Neural cell (in vitro differentiated cells): ENCODE measurements around the gene ATAD1. TPM values are rescaled to one million over a fixed set of nuclear protein-coding genes. Genes with fewer than 3 reads are reported as not detected.

Experiments
- H2AFZ ChIP-seq: fragments of 200-600, 300-800 bp; sonication (generic), shearing (Covaris generic); 2 replicates; pipeline ENCODE4 v1.6.0; 2014; ENCODE audit warnings: low read depth, mild to moderate bottlenecking, antibody characterized with exemption, low read length, moderate library complexity
- H3F3A ChIP-seq: fragments of 200-600 bp; shearing (Covaris generic); 2 replicates; pipeline ENCODE4 v1.6.1; 2016; ENCODE audit warnings: mild to moderate bottlenecking, moderate library complexity, mixed read lengths, antibody characterized with exemption, low read length; ENCODE audit not compliant: insufficient read depth, poor library complexity, severe bottlenecking
- H3K27ac ChIP-seq: fragments of 200-600, 300-800 bp; sonication (generic), shearing (Covaris generic); 2 replicates; pipeline ENCODE4 v1.5.1; 2014; ENCODE audit warnings: mild to moderate bottlenecking, low read length, moderate library complexity
- H3K27me3 ChIP-seq: fragments of 300-800, 200-600 bp; sonication (generic), shearing (Covaris generic); 2 replicates; pipeline ENCODE4 v1.6.0; 2014; ENCODE audit warnings: mild to moderate bottlenecking, low read depth, low read length, moderate library complexity; ENCODE audit not compliant: insufficient read depth
- H3K36me3 ChIP-seq: fragments of 300-800, 200-600 bp; sonication (generic), shearing (Covaris generic); 2 replicates; pipeline ENCODE4 v1.5.1; 2014; ENCODE audit warnings: mild to moderate bottlenecking, antibody characterized with exemption, low read length, moderate library complexity; ENCODE audit not compliant: insufficient read depth
- H3K4me2 ChIP-seq: fragments of 300-800, 200-600 bp; sonication (generic), shearing (Covaris generic); 2 replicates; pipeline ENCODE4 v1.6.0; 2014; ENCODE audit warnings: mild to moderate bottlenecking, low read length
- H3K4me3 ChIP-seq: fragments of 300-800, 200-600 bp; sonication (generic), shearing (Covaris generic); 2 replicates; pipeline ENCODE4 v1.5.1; 2014; ENCODE audit warnings: mild to moderate bottlenecking, low read length, moderate library complexity
- H3K79me2 ChIP-seq: fragments of 200-600 bp; shearing (Covaris generic); replicated peaks from 2 replicates; pipeline ENCODE4 v1.6.0; 2014; ENCODE audit warnings: mild to moderate bottlenecking, low read length, moderate library complexity; ENCODE audit not compliant: insufficient read depth
- H3K9ac ChIP-seq: fragments of 300-800, 200-600 bp; sonication (generic), shearing (Covaris generic); 2 replicates; pipeline ENCODE4 v1.6.1; 2016; ENCODE audit warnings: mild to moderate bottlenecking, low read length, mixed read lengths
- H3K9me2 ChIP-seq: fragments of 200-600 bp; shearing (Covaris generic); 2 replicates; pipeline ENCODE4 v1.6.1; 2016; ENCODE audit warnings: mild to moderate bottlenecking, low read length, mixed read lengths; ENCODE audit not compliant: insufficient read depth
- H3K9me3 ChIP-seq: fragments of 200-600, 300-800 bp; sonication (generic), shearing (Covaris generic); 2 replicates; pipeline ENCODE4 v1.6.1; 2016; ENCODE audit warnings: mild to moderate bottlenecking, mixed run types, low read length, moderate library complexity, mixed read lengths
- H4K20me1 ChIP-seq: fragments of 200-600 bp; shearing (Covaris generic); 2 replicates; pipeline ENCODE4 v1.6.1; 2016; ENCODE audit warnings: mild to moderate bottlenecking, mixed run types; ENCODE audit not compliant: insufficient read depth
- EP300 ChIP-seq: fragments of 450-650 bp; conservative IDR thresholded peaks from 2 replicates; pipeline ENCODE4 v1.6.1; 2014; ENCODE audit warnings: antibody characterized with exemption, mild to moderate bottlenecking, moderate library complexity; ENCODE audit not compliant: poor library complexity, severe bottlenecking
- EZH2 ChIP-seq: fragments of 200-600, 300-800 bp; shearing (Covaris generic), sonication (generic); IDR thresholded peaks from 2 replicates; pipeline ENCODE4 v1.6.1; 2014; ENCODE audit warnings: antibody characterized with exemption, low read length, borderline replicate concordance, mild to moderate bottlenecking; ENCODE audit not compliant: insufficient read depth, poor library complexity, severe bottlenecking
- MXI1 ChIP-seq: fragments of 450-650 bp; conservative IDR thresholded peaks from 2 replicates; pipeline ENCODE4 v1.6.1; 2014; ENCODE audit warnings: antibody characterized with exemption, mild to moderate bottlenecking; ENCODE audit not compliant: poor library complexity, severe bottlenecking
- POLR2AphosphoS5 ChIP-seq: IDR thresholded peaks from 2 replicates; pipeline ENCODE4 v1.6.1; 2012
- RAD21 ChIP-seq: fragments of 450-650 bp; conservative IDR thresholded peaks from 2 replicates; pipeline ENCODE4 v1.6.1; 2014; ENCODE audit warnings: antibody characterized with exemption, mild to moderate bottlenecking, moderate library complexity
- SMC3 ChIP-seq: fragments of 450-650 bp; conservative IDR thresholded peaks from 2 replicates; pipeline ENCODE4 v1.6.1; 2014; ENCODE audit warnings: antibody characterized with exemption, mild to moderate bottlenecking, moderate library complexity; ENCODE audit not compliant: poor library complexity
- TAF1 ChIP-seq: IDR thresholded peaks from 2 replicates; pipeline ENCODE4 v1.6.1; 2012; ENCODE audit warnings: low read depth
- polyA plus RNA-seq: library from polyadenylated mRNA; depleted of rRNA; stranded (reverse); fragments of >200 nt; gene quantifications from 2 replicates; pipeline ENCODE4 v1.2.3, GENCODE V29; 2014
- TF ChIP-seq, protein P1 (sequence below): IDR thresholded peaks from 2 replicates; pipeline ENCODE4 v1.6.1; 2012; ENCODE audit warnings: borderline replicate concordance
- TF ChIP-seq, protein P2 (sequence below): fragments of 450-650 bp; IDR thresholded peaks from 2 replicates; pipeline ENCODE4 v1.5.1; 2014; ENCODE audit warnings: antibody characterized with exemption, mild to moderate bottlenecking, moderate library complexity; ENCODE audit not compliant: poor library complexity, severe bottlenecking

The ATAD1 gene
- polyA plus RNA-seq, 1 donor from 2014 or later: 165 TPM

DNA sequence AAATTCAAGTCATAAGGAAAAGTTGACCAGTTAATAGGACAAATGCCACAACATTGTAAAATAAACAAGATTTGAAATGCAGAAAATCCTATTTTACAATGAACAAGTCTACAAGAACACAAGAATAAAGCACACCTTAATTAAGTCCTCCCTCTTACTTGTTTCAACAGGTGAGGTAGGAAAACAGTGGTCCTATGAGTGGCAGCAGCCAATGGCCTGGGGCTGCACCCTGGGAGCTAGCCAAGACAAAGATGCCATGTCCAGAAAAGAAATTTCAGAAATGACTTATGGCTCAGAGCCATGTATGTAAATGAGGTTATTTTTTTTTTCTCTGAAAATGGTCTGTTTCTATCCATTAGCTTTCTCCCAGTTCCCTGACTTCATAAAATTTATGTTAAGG lies 31.0 kb upstream of the ATAD1 start:
- no peaks in the 10 kb centered on the region for H3K9me2 ChIP-seq
- H3K9ac ChIP-seq: no peak overlapping the region
- H3K27ac ChIP-seq: no peak overlapping the region
- H3K4me3 ChIP-seq: no peak overlapping the region
- H4K20me1 ChIP-seq: no peaks in the 10 kb centered on the region
- no peak overlapping the region for H3K4me2 ChIP-seq
- TF ChIP-seq EZH2 (no peak), POLR2AphosphoS5 (no peak), RAD21 (no peak), MXI1 (no peak), TAF1 (no peak), SMC3 (no peak), EP300 (no peak)
- TF ChIP-seq, protein P1, sequence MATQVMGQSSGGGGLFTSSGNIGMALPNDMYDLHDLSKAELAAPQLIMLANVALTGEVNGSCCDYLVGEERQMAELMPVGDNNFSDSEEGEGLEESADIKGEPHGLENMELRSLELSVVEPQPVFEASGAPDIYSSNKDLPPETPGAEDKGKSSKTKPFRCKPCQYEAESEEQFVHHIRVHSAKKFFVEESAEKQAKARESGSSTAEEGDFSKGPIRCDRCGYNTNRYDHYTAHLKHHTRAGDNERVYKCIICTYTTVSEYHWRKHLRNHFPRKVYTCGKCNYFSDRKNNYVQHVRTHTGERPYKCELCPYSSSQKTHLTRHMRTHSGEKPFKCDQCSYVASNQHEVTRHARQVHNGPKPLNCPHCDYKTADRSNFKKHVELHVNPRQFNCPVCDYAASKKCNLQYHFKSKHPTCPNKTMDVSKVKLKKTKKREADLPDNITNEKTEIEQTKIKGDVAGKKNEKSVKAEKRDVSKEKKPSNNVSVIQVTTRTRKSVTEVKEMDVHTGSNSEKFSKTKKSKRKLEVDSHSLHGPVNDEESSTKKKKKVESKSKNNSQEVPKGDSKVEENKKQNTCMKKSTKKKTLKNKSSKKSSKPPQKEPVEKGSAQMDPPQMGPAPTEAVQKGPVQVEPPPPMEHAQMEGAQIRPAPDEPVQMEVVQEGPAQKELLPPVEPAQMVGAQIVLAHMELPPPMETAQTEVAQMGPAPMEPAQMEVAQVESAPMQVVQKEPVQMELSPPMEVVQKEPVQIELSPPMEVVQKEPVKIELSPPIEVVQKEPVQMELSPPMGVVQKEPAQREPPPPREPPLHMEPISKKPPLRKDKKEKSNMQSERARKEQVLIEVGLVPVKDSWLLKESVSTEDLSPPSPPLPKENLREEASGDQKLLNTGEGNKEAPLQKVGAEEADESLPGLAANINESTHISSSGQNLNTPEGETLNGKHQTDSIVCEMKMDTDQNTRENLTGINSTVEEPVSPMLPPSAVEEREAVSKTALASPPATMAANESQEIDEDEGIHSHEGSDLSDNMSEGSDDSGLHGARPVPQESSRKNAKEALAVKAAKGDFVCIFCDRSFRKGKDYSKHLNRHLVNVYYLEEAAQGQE: no peak
- TF ChIP-seq, protein P2, sequence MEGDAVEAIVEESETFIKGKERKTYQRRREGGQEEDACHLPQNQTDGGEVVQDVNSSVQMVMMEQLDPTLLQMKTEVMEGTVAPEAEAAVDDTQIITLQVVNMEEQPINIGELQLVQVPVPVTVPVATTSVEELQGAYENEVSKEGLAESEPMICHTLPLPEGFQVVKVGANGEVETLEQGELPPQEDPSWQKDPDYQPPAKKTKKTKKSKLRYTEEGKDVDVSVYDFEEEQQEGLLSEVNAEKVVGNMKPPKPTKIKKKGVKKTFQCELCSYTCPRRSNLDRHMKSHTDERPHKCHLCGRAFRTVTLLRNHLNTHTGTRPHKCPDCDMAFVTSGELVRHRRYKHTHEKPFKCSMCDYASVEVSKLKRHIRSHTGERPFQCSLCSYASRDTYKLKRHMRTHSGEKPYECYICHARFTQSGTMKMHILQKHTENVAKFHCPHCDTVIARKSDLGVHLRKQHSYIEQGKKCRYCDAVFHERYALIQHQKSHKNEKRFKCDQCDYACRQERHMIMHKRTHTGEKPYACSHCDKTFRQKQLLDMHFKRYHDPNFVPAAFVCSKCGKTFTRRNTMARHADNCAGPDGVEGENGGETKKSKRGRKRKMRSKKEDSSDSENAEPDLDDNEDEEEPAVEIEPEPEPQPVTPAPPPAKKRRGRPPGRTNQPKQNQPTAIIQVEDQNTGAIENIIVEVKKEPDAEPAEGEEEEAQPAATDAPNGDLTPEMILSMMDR: no peak
- no peaks in the 10 kb centered on the region for H3K27me3 ChIP-seq
- no peak overlapping the region for H2AFZ ChIP-seq
- no peaks in the 10 kb centered on the region for H3K36me3 ChIP-seq
- H3K9me3 ChIP-seq: no peaks in the 10 kb centered on the region
- H3F3A ChIP-seq: no peaks in the 10 kb centered on the region
- no peaks in the 10 kb centered on the region for H3K79me2 ChIP-seq

DNA sequence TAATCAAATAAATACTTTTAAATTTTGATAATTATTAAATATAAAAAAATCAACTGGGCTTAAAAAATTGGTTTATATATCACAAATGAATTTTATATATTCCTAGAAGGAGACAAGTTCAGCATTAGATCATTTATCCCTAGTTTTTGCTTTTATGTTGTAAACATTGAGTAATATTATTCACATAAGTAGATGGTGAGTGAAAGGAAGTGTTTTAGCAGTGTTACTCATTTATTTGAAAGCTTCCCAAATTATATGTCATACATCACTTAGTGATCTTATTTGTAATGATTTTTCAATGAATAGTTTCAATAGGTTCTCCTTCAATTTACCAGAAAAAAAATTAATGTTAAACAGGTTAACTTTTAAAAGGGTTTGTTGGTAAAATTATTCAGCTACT lies 29.5 kb upstream of the ATAD1 start:
- Histone ChIP-seq H3K4me3 (no peak overlapping the region), H3K36me3 (no peaks in the 10 kb centered on the region)

More for the DNA sequence above, 29.5 kb upstream of the ATAD1 start:
- Histone ChIP-seq H3K9me3 (no peaks in the 10 kb centered on the region), H3K27ac (no peak overlapping the region), H3K79me2 (no peaks in the 10 kb centered on the region), H4K20me1 (no peaks in the 10 kb centered on the region), H3K9ac (no peak overlapping the region), H3K9me2 (no peaks in the 10 kb centered on the region), H3K4me2 (no peak overlapping the region), H2AFZ (no peak overlapping the region), H3F3A (no peaks in the 10 kb centered on the region), H3K27me3 (no peaks in the 10 kb centered on the region)
- TF ChIP-seq, protein P1: no peak
- TF ChIP-seq, protein P2: no peak
- TF ChIP-seq EP300 (no peak), TAF1 (no peak), MXI1 (no peak), POLR2AphosphoS5 (no peak), SMC3 (no peak), EZH2 (no peak), RAD21 (no peak)
